H1 (cell line): ENCODE results near the gene SRSF9. TPM values are rescaled to one million over a fixed set of nuclear protein-coding genes. Genes with fewer than 3 reads are reported as not detected.
A peak's percentile ranks its signal among the peaks of the same experiment; 100 is the strongest.

ENCODE experiments used
- CTCF ChIA-PET: fragments of 300-600 bp; sonication (Branson Sonifier 250); formaldehyde crosslinking; loops from one replicate; lab custom pipeline; 2021; ENCODE audit not compliant: partially characterized antibody; lab: Charles Lee
- POLR2A ChIA-PET: fragments of 300-600 bp; sonication (Branson Sonifier 250); formaldehyde crosslinking; loops from one replicate; lab custom pipeline; 2021; ENCODE audit warnings: inconsistent platforms; ENCODE audit not compliant: partially characterized antibody; lab: Charles Lee
- DNase-seq, 2 experiments: peaks; one replicate each; pipeline versions ENCODE4 v3.0.0 to v3.0.0-alpha.2; 2010 to 2022; ENCODE audit warnings: low spot score in 2 of 2, low read depth in 1 of 2, mixed read lengths in 1 of 2
- FAIRE-seq: peaks from 2 replicates; lab custom pipeline; 2011; peaks lifted over from hg19 to GRCh38; lab: Jason Lieb, UNC
- H2AFZ ChIP-seq: 2 replicates; pipeline ENCODE4 v1.8.1; 2012; ENCODE audit warnings: low read length, inconsistent platforms
- H2AK5ac ChIP-seq: 2 replicates; pipeline ENCODE4 v1.6.1; 2013; ENCODE audit warnings: low read depth, low read length
- H2BK120ac ChIP-seq: replicated peaks from 2 replicates; pipeline ENCODE3; 2013; ENCODE audit warnings: low read depth, low read length, inconsistent platforms
- H2BK12ac ChIP-seq: 2 replicates; pipeline ENCODE4 v1.6.1; 2013; ENCODE audit warnings: low read depth, low read length
- H2BK15ac ChIP-seq: 2 replicates; pipeline ENCODE4 v1.6.1; 2013; ENCODE audit warnings: low read length
- H2BK20ac ChIP-seq: 2 replicates; pipeline ENCODE4 v1.6.1; 2013; ENCODE audit warnings: low read length
- H2BK5ac ChIP-seq: 2 replicates; pipeline ENCODE4 v1.6.1; 2013; ENCODE audit warnings: low read depth, low read length
- H3K14ac ChIP-seq: 2 replicates; pipeline ENCODE4 v1.6.1; 2013; ENCODE audit warnings: inconsistent platforms; ENCODE audit not compliant: insufficient read length
- H3K18ac ChIP-seq: 2 replicates; pipeline ENCODE4 v1.6.1; 2013; ENCODE audit warnings: low read length; ENCODE audit errors: extremely low read depth
- H3K23ac ChIP-seq: 2 replicates; pipeline ENCODE4 v1.6.1; 2013; ENCODE audit warnings: inconsistent platforms; ENCODE audit not compliant: insufficient read length
- H3K23me2 ChIP-seq: 2 replicates; pipeline ENCODE4 v1.6.1; 2013; ENCODE audit warnings: low read depth, low read length
- H3K27ac ChIP-seq: 2 replicates; pipeline ENCODE4 v1.6.1; 2011; ENCODE audit warnings: low read depth, low read length, inconsistent platforms
- H3K27me3 ChIP-seq, 4 experiments: replicated peaks in 1 of 4; 1 replicate in 1 of 4; 2 replicates in 3 of 4; pipeline versions ENCODE4 v1.6.1 to v1.8.1; 2011 to 2013; ENCODE audit warnings: low read length in 3 of 4, mild to moderate bottlenecking in 3 of 4, inconsistent platforms in 2 of 4, mixed read lengths in 2 of 4, moderate library complexity in 1 of 4; ENCODE audit not compliant: control insufficient read depth in 3 of 4, insufficient read depth in 3 of 4; ENCODE audit errors: extremely low read depth in 1 of 4
- H3K36me3 ChIP-seq, 4 experiments: 2 replicates each; pipeline versions ENCODE4 v1.6.1 to v1.8.1; 2011 to 2013; ENCODE audit warnings: mild to moderate bottlenecking in 4 of 4, low read length in 3 of 4, moderate library complexity in 2 of 4, control low read depth in 1 of 4, inconsistent platforms in 1 of 4; ENCODE audit not compliant: insufficient read depth in 4 of 4, control insufficient read depth in 2 of 4
- H3K4ac ChIP-seq: replicated peaks from 2 replicates; pipeline ENCODE3; 2013; ENCODE audit warnings: low read length, low read depth, mixed read lengths, inconsistent platforms; ENCODE audit not compliant: insufficient read length
- H3K4me1 ChIP-seq, 4 experiments: replicated peaks in 1 of 4; 1 replicate in 1 of 4; 2 replicates in 3 of 4; pipeline versions ENCODE4 v1.6.1 to v1.8.1; 2011 to 2013; ENCODE audit warnings: low read length in 3 of 4, inconsistent platforms in 2 of 4, mixed read lengths in 1 of 4; ENCODE audit not compliant: insufficient read depth in 4 of 4, control insufficient read depth in 3 of 4
- H3K4me2 ChIP-seq, 2 experiments: 2 replicates each; pipeline versions ENCODE4 v1.6.1 to v1.8.1; 2011 to 2013; ENCODE audit warnings: low read depth in 2 of 2, low read length in 2 of 2, control low read depth in 1 of 2, inconsistent platforms in 1 of 2, mild to moderate bottlenecking in 1 of 2; ENCODE audit not compliant: insufficient read depth in 1 of 2
- H3K4me3 ChIP-seq, 4 experiments: fragments of 200-600, 300-600 bp in 1 of 4; sonication (generic), shearing (Covaris generic), sonication (Bioruptor Twin) in 1 of 4; 2 replicates each; pipeline versions ENCODE4 v1.5.1 to v1.8.1; 2011 to 2016; ENCODE audit warnings: low read length in 4 of 4, low read depth in 3 of 4, control low read depth in 2 of 4, inconsistent platforms in 2 of 4, mild to moderate bottlenecking in 2 of 4, mixed read lengths in 1 of 4, moderate library complexity in 1 of 4; ENCODE audit not compliant: insufficient read depth in 2 of 4; ENCODE audit errors: extremely low read depth in 1 of 4
- H3K56ac ChIP-seq: replicated peaks from 2 replicates; pipeline ENCODE3; 2013; ENCODE audit warnings: low read depth, mild to moderate bottlenecking, mixed read lengths, low read length, inconsistent platforms; ENCODE audit not compliant: insufficient read length
- H3K79me1 ChIP-seq: 2 replicates; pipeline ENCODE4 v1.6.1; 2013; ENCODE audit warnings: low read depth, low read length, control low read depth
- H3K79me2 ChIP-seq, 2 experiments: 2 replicates each; pipeline versions ENCODE4 v1.6.1 to v1.8.1; 2012 to 2013; ENCODE audit warnings: low read length in 2 of 2, mild to moderate bottlenecking in 2 of 2, inconsistent platforms in 1 of 2; ENCODE audit not compliant: insufficient read depth in 2 of 2, control insufficient read depth in 1 of 2
- H3K9ac ChIP-seq, 4 experiments: replicated peaks in 1 of 4; 1 replicate in 1 of 4; 2 replicates in 3 of 4; pipeline versions ENCODE4 v1.6.1 to v1.8.1; 2011 to 2013; ENCODE audit warnings: low read depth in 3 of 4, low read length in 3 of 4, control low read depth in 2 of 4, mild to moderate bottlenecking in 2 of 4, moderate library complexity in 2 of 4, inconsistent platforms in 1 of 4; ENCODE audit errors: extremely low read depth in 1 of 4
- H3K9me3 ChIP-seq, 2 experiments: 2 replicates each; pipeline versions ENCODE4 v1.6.1 to v1.8.1; 2012 to 2013; ENCODE audit warnings: mild to moderate bottlenecking in 2 of 2, moderate library complexity in 2 of 2, control low read depth in 1 of 2, inconsistent platforms in 1 of 2, low read depth in 1 of 2, low read length in 1 of 2, mixed read lengths in 1 of 2; ENCODE audit not compliant: insufficient read depth in 2 of 2
- H4K20me1 ChIP-seq, 2 experiments: replicated peaks in 1 of 2; 2 replicates each; pipeline versions ENCODE3 to v1.8.1; 2011 to 2013; ENCODE audit warnings: inconsistent platforms in 2 of 2, low read length in 2 of 2, mild to moderate bottlenecking in 1 of 2; ENCODE audit not compliant: insufficient read depth in 2 of 2, control insufficient read depth in 1 of 2
- H4K5ac ChIP-seq: 2 replicates; pipeline ENCODE4 v1.6.1; 2013; ENCODE audit warnings: low read length, low read depth, mixed read lengths, inconsistent platforms; ENCODE audit not compliant: insufficient read length
- H4K8ac ChIP-seq: 2 replicates; pipeline ENCODE4 v1.8.0; 2013; ENCODE audit warnings: mild to moderate bottlenecking, moderate library complexity, low read length, inconsistent platforms; ENCODE audit not compliant: insufficient read depth; ENCODE audit errors: extremely low read depth
- H4K91ac ChIP-seq: replicated peaks from 2 replicates; pipeline ENCODE3; 2013; ENCODE audit warnings: low read length, mixed read lengths, inconsistent platforms; ENCODE audit not compliant: insufficient read length
- JUND ChIP-seq: IDR thresholded peaks from 2 replicates; pipeline ENCODE4 v1.6.1; 2011; ENCODE audit warnings: mild to moderate bottlenecking, improper control_type of control experiment, low read length
- POLR2AphosphoS5 ChIP-seq: IDR thresholded peaks from 2 replicates; pipeline ENCODE4 v1.6.1; 2011; ENCODE audit warnings: low read depth, low read length
- TAF7 ChIP-seq: optimal IDR thresholded peaks from 2 replicates; pipeline ENCODE3; 2011; ENCODE audit warnings: low read depth, mild to moderate bottlenecking, inconsistent platforms, low read length, moderate library complexity, borderline replicate concordance
- WGBS, 2 experiments: shearing (Covaris generic) in 1 of 2; methylation state at CpG; one replicate each; pipeline versions ENCODE4 v1.1.6 to v1.1.7; 2013 to 2015; ENCODE audit warnings: low lambda C conversion rate in 2 of 2, mixed read lengths in 2 of 2, inconsistent platforms in 1 of 2, low coverage in 1 of 2, missing lambda C conversion rate in 1 of 2; ENCODE audit not compliant: insufficient replicate concordance in 2 of 2, insufficient coverage in 1 of 2, insufficient read length in 1 of 2; ENCODE audit errors: extremely low coverage in 1 of 2, missing lambda C conversion rate in 1 of 2; 5-methylcytosine and 5-hydroxymethylcytosine counted together
- polyA plus RNA-seq, 7 experiments: library from polyadenylated mRNA; depleted of rRNA in 3 of 7; stranded (reverse) in 5 of 7; unstranded in 2 of 7; fragments of >200 nt in 5 of 7; fragments of 200-250 nt in 2 of 7; gene quantifications; 1 replicate in 5 of 7; 2 replicates in 1 of 7; 4 replicates in 1 of 7; pipeline versions ENCODE4 v1.2.1 to v1.2.3, GENCODE V29; 2011 to 2013; ENCODE audit warnings: missing spikeins in 2 of 7, mixed read lengths in 2 of 7
- total RNA-seq: library from RNA; stranded (reverse); fragmentation: NEBNext Ultra II Directional; extraction: Animal tissue kit (Norgen Biotek cat#: 25700); gene quantifications from 2 replicates; pipeline ENCODE4 v1.2.1, GENCODE V29; 2021

The SRSF9 gene
- total and polyA plus RNA-seq, 2 of the 8 experiments (the other 6 are each of a cell fraction or from before 2014, with no cell fraction given): 172 to 304 TPM

- no peak overlapping the region for H2BK12ac ChIP-seq
- H3K4me3 ChIP-seq: no peak overlapping the region
- no peaks in the 10 kb centered on the region for H3K23me2 ChIP-seq
- peaks cover 47 to 87% (median 71%) of the 10 kb centered on the region in 4 experiments for H3K36me3 ChIP-seq
- H3K27ac ChIP-seq: no peak overlapping the region
- no peak overlapping the region for H3K18ac ChIP-seq
- 95% methylated on average over 3 of the region's 3 CpGs; no CpG with 5 or more reads in 1 of the 2 experiments for WGBS, 2 experiments
- no peak overlapping the region for H2BK5ac ChIP-seq
- no peak overlapping the region for H3K14ac ChIP-seq
- no peak for FAIRE-seq
- no peak overlapping the region for H2BK20ac ChIP-seq
- no peak overlapping the region for H3K23ac ChIP-seq
- peaks cover 0 to 30% of the 10 kb centered on the region in 2 experiments; a peak in 2 of 4 replicates for H3K79me2 ChIP-seq
- H2BK120ac ChIP-seq: no peak overlapping the region
- no peaks in the 10 kb centered on the region; a peak in 1 of 7 replicates for H3K4me1 ChIP-seq
- peaks cover 8 to 19% of the 10 kb centered on the region in 2 experiments for H4K20me1 ChIP-seq
- CTCF ChIA-PET: interaction anchor here (1.1 to 9.3 kb wide), 5 partner anchors 8 to 126 kb away, joined by 3 to 152 read pairs (median 4); partner anchors contain the start of gene COX6A1
- no peak overlapping the region for H4K5ac ChIP-seq
- no peak overlapping the region for H2BK15ac ChIP-seq
- H4K91ac ChIP-seq: no peak overlapping the region
- H3K79me1 ChIP-seq: peaks cover 3% of the 10 kb centered on the region
- no peak overlapping the region for H3K9ac ChIP-seq
- TF ChIP-seq TAF7: no peak
- TF ChIP-seq POLR2AphosphoS5: peak; percentile 50; the same call in 1 of the 2 replicates
- TF ChIP-seq JUND: no peak
- no peaks in the 10 kb centered on the region for H3K9me3 ChIP-seq
- no peak overlapping the region for H3K4me2 ChIP-seq
- POLR2A ChIA-PET: interaction anchor here (0.6 to 18.7 kb wide), 10 partner anchors 10 to 304 kb away, joined by 3 to 365 read pairs (median 4); partner anchors contain the start of genes COQ5, GATC and TRIAP1
- H3K4ac ChIP-seq: no peak overlapping the region
- H2AK5ac ChIP-seq: no peak overlapping the region
- H3K27me3 ChIP-seq: no peaks in the 10 kb centered on the region
- no peak overlapping the region for H2AFZ ChIP-seq
- H3K56ac ChIP-seq: no peak overlapping the region
- DNase-seq: no peak
- no peak overlapping the region for H4K8ac ChIP-seq
These were observed 7.4 kb downstream of the SRSF9 start for GRCh38 chr12:120462099-120462640.
